GM21619 (cell line): ENCODE results near the gene EIF2B2.

Experiments used
- ATAC-seq: cut with Tn5 transposase; IDR thresholded peaks from one replicate; pipeline ENCODE4 v1.9.1; 2021; ENCODE audit not compliant: unreplicated experiment

Gene EIF2B2

GRCh38 chr14:75002392-75003249 is at the start of gene EIF2B2:
EIF2B2 (plus strand) TSS chr14:75002921; CDS start chr14:75002991, 70 bp downstream.
- peak; percentile 93 for ATAC-seq

DNA sequence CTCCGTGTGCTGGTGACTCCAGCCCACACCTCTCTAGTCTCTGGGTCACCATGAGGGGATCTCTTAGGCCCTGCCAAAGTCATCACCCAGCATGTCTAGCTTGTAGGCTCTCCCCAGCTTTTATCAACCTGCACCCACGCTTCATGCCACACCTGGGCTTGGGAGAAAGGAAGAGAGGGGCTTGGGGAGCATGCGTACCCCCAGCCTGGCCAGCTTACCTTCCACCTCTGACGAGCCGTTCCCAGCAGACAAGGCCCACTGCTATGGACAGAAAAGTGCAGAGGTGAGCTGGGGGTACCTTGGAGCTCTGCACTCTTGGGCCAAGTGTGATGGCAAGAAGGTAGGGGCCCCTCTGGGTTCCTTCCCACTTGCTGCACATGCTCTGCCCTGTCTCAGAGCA is 49.0 kb upstream of the EIF2B2 start:
- ATAC-seq = no peak

DNA sequence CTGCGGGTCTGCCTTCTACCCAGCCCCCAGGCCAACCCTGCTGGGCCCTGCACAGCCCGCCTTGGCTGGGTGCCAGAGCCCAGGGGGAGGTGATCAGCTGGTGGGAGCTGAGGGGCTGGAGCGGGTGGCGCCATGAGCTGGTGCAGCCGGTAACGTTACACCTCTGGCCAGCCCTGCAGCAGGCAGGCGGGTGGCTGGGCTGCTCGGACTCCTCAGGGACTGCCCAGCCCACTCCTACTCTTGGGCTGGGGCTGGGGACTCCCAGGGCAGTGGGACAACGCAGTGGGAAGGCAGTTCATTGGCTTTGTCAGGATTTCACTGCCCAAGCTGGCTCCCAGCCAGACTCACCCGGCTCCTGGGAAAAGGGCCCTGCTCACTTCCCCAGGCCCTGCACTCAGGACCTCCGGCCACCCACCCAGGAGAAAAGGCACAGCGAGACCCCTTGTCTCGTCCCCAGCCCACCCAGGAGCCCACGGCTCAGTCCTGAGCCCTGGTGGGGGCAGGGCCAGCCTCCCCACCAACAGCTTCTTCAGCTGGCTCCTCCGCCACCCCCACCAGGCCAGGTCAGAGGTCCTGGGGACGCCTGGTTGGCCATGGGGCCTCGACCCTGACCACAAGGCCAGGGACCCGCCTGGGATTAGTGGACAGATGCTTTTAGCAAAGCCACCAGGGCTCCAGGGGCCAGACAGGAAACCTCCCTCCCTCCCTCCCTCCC is 48.3 kb upstream of the EIF2B2 start:
- no peak for ATAC-seq

DNA sequence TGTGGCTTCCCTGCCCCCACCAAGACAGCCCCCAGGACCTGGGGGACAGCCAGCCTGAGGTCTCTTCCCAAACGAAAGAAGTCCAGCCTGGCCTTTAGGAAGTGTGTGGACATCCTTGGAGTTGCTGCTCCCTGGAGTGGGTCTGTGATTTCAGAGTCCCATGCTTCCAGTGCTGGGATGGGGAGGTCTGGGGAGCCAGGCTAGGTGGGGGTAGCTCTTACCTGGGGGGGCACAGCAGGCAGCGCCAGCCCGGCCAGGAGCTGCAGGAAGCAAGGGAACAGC is 47.8 kb upstream of the EIF2B2 start:
- no peak for ATAC-seq

- ATAC-seq = no peak
Measured at GRCh38 chr14:74955229-74956026, 47.3 kb upstream of the EIF2B2 start, which contains the start of gene PGF. PGF (minus strand) TSS chr14:74955597; CDS start chr14:74955242, 355 bp downstream.

GRCh38 chr14:74956027-74956279 is 46.8 kb upstream of the EIF2B2 start:
- ATAC-seq = no peak

DNA sequence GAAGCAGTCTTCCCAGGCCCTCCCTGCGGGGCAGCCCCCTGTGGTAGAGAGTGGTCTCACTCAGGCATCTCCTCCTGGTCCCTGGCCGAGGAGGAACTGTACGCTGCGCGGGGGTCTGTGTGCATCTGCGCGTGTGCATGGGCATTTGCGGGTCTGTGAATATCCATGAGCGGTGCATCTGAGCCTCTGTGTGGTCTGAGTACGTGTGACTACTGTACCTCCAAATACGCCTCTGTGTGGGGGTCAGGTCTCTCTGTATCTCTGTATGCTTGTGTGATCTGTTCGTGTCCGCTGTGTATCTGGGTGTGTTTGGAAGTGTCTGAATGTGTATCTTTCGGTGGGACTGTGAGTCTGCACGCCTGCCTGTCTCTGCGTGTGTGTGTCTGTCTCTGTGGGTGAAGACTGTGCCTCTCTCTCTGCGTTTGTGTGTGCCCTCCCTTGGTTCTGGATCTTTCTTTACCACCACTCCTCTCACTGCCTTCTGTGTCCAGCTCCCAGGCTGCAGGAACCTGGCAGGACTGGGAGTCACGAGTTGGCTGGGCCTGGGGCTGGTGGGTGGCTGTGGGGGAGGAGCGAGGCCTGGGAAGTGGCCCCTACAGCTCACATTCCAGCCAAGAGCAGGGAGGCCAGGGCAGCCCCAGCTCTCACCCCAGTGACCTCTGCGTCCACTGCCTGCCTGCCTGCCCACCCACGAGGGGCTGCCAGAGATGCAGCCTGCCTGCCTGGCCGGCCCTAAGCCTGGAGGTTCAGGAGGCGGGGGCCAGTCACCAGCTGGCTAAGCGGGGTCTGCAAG is 46.2 kb upstream of the EIF2B2 start:
- ATAC-seq = no peak

DNA sequence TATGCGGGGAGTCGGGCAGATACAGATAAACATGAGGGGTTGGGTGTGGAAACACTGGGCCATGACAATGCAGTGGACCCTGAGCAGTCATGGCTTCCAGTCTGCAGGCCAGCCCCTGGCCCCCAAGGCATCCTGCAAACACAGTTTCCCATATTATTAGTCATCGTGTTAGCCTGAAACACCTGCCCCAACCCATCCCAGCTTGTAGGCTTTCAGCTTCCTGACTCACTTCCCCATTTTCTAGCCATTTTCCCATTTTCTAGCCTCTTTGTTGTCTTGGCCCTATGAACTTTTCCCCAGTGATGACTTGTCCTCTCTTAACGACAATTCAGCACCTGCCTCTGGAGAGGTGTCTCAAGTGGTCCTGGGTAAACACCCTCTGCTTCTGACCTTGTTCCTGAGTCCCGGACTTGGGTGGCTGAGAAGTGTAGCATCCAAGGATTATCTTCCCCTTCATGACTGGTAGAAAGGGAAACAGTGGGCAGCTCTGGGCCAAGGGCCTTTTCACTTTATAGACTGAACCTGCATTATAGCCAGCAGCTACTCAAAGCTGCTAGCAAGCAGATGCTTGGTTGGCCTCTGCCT is 43.0 kb upstream of the EIF2B2 start:
- no peak for ATAC-seq

DNA sequence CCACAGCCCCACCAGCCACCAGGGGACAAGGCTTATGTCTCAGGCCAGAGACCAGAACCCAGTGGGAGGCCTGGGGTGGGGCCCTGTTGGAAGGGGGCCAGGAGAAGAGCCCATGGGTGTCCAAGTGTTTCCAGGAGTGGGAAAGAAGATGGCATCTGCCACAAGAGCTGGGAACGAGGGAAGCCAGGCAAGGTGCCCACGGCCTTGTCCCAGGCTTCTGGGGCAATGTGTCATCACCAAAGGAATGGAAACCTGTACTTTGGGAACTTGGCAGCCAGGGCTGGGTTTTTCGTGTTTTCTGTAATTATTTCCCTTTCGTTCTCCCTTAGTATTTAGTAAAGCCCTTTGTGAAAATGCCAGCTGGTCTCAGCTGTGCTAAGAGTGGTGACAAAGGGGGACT is 42.0 kb upstream of the EIF2B2 start:
- ATAC-seq = no peak

DNA sequence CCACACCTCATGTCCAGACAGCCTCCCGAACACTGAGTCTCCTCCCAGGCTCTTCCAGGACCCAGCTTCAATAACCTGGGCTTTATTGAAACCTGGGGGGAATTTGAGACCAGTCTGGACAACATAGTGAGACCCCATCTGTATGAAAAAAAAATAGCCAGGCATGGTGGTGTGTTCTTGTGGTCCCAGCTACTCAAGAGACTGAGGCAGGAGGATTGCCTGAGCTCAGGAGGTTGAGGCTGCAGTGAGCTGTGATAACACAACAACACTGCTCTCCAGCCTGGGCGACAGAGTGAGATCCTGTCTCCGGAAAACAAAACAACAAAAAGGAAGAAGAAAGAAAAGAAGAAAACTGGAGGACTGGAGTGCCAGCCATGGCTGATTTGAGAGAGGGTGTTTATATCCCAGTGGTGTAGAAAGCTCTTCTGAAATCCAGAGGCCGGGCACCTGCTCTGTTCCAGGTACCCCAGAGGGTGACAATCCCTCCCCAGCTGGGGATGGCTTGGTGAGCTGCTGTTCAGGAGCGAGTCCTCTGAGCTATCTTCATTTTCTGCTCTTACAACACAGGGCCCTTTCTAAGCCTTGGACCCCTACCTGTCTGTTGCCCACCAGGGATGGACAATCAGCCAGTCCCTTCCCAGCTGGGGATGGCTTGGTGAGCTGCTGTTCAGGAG is 41.3 kb upstream of the EIF2B2 start:
- no peak for ATAC-seq

GRCh38 chr14:74962046-74962445 is 40.7 kb upstream of the EIF2B2 start:
- ATAC-seq = no peak

GRCh38 chr14:74962493-74962892 is 40.2 kb upstream of the EIF2B2 start:
- no peak for ATAC-seq

DNA sequence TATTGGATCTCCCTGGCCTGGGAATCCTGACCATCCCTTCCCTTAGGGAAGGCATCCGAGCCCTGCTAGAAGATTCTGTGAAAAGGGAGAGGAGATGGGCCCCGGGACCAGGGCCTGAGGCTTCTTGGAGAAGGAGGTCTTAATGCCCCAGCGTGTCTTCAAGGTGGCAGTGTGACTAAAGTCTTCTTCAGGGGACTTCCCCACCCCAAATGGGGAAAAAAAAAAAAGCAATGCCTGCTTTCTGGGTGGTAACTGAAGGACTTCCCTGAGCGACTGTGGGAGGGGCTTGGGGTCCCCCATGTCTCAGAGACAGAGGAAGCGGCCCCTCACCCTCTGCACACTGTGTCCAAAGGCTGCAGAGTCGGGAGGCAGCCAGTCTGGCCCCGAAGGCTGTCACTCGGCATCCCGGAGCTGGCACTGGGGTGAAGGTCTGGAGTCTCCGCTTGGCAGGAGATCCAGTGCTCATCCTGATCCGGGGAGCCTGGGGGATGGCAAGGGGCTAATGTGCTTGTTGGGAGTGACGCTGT is 39.5 kb upstream of the EIF2B2 start:
- no peak for ATAC-seq

- no peak for ATAC-seq
Measured at GRCh38 chr14:74963705-74964271, 38.9 kb upstream of the EIF2B2 start.

GRCh38 chr14:74964787-74965485 is 37.8 kb upstream of the EIF2B2 start:
- ATAC-seq = no peak

DNA sequence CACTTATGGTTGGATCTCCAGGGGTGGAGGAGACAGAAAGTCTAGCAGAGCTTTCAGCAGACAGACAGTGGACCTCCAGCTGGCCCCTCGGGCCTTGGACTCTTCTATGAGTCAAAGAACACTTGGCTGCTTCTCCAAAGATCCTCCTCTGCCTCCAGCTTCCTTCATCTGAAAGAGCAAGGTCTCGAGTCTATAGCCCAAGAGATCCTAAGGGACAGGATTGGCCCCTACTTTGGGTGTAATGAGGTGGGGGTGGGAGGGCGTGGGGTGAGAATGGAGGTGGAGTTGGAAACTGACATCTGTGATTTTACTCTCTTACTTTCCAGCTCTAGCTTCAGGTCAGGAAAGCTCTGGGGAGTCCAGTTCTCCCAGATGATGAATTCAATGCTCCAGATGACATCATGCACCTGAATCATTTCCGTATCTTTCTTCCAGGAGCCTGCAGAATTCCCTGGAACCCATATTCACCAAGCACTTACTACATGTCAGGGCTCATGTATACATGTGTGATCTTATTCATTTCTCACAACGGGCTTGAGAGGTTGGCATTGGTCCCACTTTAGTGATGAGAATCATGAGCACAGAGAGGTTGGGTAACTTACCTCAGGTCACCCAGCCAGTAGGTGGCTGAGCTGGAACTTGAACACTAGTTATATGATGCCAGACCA is 37.1 kb upstream of the EIF2B2 start:
- no peak for ATAC-seq

GRCh38 chr14:74968811-74969210 is 33.9 kb upstream of the EIF2B2 start:
- ATAC-seq = no peak

DNA sequence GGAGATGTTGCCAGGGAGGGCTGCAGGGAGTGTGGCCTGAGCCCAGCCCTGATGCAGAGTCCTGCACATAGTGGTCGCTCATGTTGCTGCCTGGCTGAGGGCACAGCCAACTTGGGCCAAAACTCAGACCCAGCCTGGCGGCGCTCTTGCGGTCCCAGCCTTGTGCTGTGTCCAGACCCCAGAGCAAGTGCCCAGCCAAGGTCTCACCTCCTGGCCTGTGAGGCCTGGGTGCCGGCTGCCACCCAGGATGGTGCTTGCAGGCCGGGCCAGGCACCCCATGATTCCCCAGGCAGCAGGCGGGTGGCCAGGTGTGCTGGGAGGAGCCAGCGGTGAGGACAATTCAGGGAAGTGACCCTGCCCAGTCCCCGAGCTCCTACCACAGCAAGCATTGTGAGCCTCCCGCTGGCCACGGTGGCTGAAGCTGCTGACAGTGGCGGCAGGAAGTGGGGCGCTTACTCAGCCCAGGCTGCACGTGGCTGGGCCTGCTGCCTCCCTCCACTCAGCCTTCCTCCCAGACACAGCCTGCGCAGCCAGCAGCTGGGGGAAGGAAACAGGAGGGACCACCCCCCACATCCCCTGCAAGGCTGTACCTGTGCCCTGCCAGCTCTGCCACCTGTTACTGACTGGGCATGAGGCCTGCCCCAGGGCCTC is 29.6 kb upstream of the EIF2B2 start:
- ATAC-seq = no peak
